NB4 (cell line): ENCODE results near the gene ZEB2.

Source experiments
- DNase-seq: peaks from one replicate; pipeline ENCODE4 v3.0.0; 2010; ENCODE audit warnings: low read depth
- H3K4me3 ChIP-seq: one replicate; pipeline ENCODE4 v1.5.1; 2011; ENCODE audit warnings: mild to moderate bottlenecking, low read depth, low read length, moderate library complexity
- MYC ChIP-seq: IDR thresholded peaks from 2 replicates; pipeline ENCODE4 v1.6.1; 2011; ENCODE audit warnings: low read depth, low read length
- POLR2A ChIP-seq: IDR thresholded peaks from 2 replicates; pipeline ENCODE4 v1.6.1; 2011; ENCODE audit warnings: mild to moderate bottlenecking; ENCODE audit not compliant: insufficient read length; ENCODE audit errors: extremely low read depth
- TF ChIP-seq, protein P1 (sequence below): IDR thresholded peaks from one replicate; pipeline ENCODE4 v1.5.1; 2012; ENCODE audit warnings: low read depth, low read length
- TF ChIP-seq, protein P2 (sequence below): IDR thresholded peaks from 2 replicates; pipeline ENCODE4 v1.6.1; 2011; ENCODE audit warnings: low read depth, low read length

ZEB2 gene

DNA sequence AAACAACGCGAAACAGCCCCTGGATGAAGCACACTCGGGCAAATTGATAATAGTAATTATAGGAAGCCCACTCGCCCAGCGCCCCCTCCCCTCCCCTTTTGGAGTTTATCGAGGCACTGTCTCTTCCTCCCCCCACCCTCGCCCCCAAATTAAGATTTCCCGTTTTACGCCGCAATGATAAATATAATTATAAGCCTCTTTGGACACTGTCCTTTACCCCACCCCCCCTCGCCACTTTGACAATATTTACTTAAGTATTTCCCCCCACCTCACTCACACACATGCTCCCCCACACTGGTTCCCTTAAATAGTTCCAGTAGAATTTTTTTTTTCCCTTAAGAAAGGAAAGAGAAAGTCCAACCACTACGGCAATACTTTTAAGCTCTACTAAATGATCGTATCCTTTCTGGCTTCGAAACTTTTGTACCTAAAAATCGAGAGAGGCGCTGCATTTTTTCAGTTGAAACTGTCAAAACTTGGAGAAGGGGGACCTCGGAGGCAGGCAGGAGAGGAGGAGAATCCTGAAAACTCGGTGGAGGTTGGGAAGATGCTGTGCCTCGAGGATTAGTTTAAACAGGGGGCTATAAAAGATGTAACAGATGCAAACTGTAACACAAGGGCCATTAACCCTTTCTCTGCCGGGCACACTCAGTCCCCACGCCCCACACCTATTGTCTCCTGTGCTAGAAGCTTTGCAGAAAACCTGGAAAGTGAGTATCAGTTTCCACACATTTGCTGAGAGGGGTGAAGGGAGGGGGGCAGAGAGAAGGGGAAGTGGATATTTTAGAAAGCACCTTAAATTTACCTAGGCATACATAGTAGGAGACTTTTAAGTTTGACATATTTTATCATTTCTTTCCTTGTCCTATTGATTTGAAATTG is 1.8 kb downstream of the ZEB2 start:
- TF ChIP-seq, protein P1, sequence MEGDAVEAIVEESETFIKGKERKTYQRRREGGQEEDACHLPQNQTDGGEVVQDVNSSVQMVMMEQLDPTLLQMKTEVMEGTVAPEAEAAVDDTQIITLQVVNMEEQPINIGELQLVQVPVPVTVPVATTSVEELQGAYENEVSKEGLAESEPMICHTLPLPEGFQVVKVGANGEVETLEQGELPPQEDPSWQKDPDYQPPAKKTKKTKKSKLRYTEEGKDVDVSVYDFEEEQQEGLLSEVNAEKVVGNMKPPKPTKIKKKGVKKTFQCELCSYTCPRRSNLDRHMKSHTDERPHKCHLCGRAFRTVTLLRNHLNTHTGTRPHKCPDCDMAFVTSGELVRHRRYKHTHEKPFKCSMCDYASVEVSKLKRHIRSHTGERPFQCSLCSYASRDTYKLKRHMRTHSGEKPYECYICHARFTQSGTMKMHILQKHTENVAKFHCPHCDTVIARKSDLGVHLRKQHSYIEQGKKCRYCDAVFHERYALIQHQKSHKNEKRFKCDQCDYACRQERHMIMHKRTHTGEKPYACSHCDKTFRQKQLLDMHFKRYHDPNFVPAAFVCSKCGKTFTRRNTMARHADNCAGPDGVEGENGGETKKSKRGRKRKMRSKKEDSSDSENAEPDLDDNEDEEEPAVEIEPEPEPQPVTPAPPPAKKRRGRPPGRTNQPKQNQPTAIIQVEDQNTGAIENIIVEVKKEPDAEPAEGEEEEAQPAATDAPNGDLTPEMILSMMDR: no peak
- TF ChIP-seq, protein P2, sequence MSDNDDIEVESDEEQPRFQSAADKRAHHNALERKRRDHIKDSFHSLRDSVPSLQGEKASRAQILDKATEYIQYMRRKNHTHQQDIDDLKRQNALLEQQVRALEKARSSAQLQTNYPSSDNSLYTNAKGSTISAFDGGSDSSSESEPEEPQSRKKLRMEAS: no peak
- TF ChIP-seq POLR2A (no peak), MYC (no peak)

DNA sequence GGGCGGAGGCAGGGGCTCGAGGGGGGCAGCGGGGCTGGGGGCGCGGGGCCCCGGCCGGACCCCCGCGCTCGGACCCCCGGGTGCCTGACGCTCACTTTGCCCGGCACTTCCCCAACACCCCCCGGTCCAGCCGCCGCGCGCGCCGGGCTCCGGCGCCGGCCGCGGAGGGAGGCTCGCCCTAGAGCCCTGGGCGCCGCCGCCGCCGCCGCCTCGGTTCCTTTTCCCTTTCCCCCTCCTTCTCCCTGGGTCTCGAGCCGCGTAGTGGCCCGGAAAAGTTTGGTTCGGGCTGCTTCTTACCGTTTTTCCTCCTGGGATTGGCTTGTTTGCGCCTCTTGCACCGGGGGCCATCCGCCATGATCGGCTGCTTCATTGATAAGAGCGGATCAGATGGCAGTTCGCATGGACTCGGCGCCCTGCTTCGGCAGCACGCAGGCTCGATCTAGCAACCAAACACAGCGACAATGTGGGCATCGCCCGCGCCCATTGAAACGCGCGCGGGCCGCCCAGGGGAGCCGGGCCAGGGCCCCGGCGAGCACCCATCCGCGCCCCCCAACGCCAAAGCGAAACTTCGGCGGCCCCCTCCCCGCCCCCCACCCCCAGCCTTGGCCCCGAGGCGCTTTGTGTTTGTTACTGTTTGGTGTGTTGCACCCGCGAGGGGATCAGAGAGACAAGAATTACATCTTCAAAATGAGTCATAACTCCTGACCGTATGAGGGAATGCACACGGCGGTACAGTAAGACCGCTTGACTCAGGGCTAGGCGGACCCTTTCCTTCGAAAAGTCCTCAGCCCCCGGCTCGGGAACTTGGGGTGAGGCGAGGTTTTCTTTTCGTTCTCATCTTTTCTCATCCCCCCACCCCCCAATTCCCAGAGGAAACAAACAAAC is 2.7 kb downstream of the ZEB2 start:
- peak; percentile 93 for DNase-seq
- TF ChIP-seq, protein P1: no peak
- TF ChIP-seq POLR2A (no peak), MYC (0 out of 2 replicates have a peak, but pooled peaks have one; percentile 29)
- TF ChIP-seq, protein P2: peak; percentile 24; the same call in 1 of the 2 replicates
- peak overlapping the region; percentile 90 for H3K4me3 ChIP-seq

More for the DNA sequence above, 1.8 kb downstream of the ZEB2 start:
- peak; percentile 67 for DNase-seq
- H3K4me3 ChIP-seq: peak overlapping the region; percentile 90

DNA sequence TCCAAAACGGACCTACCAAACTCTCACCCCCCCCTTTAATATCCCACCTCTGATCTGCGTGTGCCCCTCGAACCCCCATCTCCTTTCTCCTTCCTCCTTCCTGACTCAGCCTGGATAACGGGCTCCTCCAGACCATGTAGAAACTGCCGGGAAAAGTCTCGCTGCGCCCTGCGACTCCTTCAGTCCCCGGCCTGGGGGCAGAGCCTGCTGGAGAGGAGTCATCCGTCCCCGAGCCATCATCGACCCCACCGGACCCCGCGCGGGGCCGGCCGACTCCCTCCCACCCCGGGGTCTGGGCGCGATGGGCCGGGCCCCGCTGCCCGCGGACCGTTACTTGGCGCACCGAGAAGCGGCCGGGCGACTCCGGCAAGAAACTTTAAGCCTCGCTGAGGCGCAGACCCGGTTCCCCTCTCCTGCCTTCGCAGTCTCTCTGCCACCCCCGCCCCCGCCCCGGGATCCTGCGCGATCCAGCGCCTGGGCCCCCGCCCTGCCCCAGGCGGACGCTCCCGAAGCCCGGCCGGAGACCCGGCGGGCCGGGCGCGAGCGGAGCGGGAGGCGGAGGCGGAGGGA is 3.4 kb downstream of the ZEB2 start:
- DNase-seq: peak; percentile 69
- TF ChIP-seq, protein P1: no peak
- peak; percentile 7 for TF ChIP-seq POLR2A
- H3K4me3 ChIP-seq: peak overlapping the region; percentile 69

DNA sequence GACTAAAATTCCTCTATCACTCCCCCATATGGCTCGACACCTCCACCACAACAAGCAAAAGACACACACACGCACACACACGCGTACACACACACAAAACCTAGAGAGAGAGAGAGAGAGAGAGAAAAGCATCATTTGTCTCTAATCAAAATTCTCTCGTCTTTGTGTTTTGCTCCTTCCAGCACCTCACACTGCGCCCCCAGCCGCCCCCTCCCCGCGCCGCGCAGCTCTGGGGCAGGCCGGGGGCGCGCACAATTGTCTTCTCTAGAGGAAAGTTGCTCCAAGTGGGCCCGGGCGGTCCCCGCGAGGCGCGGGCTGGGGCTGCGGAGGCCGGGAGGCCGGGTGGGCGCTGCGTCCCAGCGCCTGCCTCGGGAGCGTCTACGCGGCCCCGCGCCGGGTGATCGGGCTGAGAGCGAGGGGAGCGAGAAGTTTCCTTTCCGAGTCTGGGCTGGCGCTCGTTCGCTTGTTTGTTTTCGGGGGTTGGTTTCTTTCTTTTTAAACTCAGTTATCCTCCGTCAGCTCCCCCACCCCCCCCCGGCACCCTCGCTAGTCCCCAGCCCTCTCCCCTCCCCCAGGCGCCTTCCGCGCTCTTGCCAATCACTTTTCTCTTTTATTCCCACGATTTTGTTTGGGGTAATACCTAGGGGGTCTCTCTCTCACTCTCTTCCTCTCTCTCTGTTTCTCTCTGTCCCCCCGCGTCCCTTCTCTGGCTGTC is 4.1 kb downstream of the ZEB2 start:
- peak; percentile 81 for DNase-seq
- TF ChIP-seq, protein P1: no peak
- TF ChIP-seq POLR2A: no peak
- TF ChIP-seq MYC: no peak
- TF ChIP-seq, protein P2: no peak
- peak overlapping the region; percentile 69 for H3K4me3 ChIP-seq

DNA sequence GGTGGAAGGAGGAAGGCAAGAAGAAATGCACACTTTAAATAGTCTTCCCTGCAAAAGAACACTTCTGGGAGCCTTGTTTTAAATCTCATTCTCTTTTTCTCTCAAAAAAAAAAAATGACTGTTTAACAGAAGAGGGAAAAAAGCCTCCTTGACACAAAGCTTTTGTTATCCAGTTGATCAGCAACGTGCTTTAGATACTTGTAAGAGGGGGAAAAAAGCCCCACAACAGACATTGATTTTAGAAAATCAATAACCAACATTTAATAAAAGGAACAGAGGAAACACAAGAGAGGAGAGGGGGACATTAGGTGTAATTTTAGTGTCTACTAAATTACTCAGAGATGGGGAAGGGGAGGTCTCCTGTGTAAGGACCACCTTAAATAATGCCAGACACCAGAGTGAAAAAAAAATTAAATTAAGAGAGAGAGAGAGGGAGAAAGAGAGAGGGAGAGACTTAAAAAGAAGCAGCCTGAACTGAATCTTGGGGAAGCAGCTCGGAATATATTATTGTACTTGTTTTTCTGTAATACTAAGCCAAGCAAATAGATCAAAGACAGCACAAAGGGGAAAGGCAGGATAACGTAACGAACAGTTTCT is 4.7 kb downstream of the ZEB2 start:
- no peak for DNase-seq
- peak overlapping the region; percentile 69 for H3K4me3 ChIP-seq
- TF ChIP-seq, protein P1: no peak
- no peak for TF ChIP-seq POLR2A
- TF ChIP-seq, protein P2: no peak
